NB4 (cell line): ENCODE measurements around the gene CPSF7.

Experiments
- CTCF ChIP-seq: IDR thresholded peaks from one replicate; pipeline ENCODE4 v1.5.1; 2012; ENCODE audit warnings: low read depth, low read length
- MAX ChIP-seq: IDR thresholded peaks from 2 replicates; pipeline ENCODE4 v1.6.1; 2011; ENCODE audit warnings: low read depth, low read length
- POLR2A ChIP-seq: IDR thresholded peaks from 2 replicates; pipeline ENCODE4 v1.6.1; 2011; ENCODE audit warnings: mild to moderate bottlenecking; ENCODE audit not compliant: insufficient read length; ENCODE audit errors: extremely low read depth

- TF ChIP-seq MAX: no peak
- TF ChIP-seq CTCF: no peak
- no peak for TF ChIP-seq POLR2A
These were observed 11.6 kb downstream of the CPSF7 start for GRCh38 chr11:61418136-61418535.
